AG04450 (cell line): ENCODE results near the gene PLEKHH3. TPM values are rescaled to one million over a fixed set of nuclear protein-coding genes. Genes with fewer than 3 reads are reported as not detected.

Source experiments
- CTCF ChIA-PET: fragments of 300-600, 350-600 bp; formaldehyde crosslinking; extraction: SDS; loops from one replicate; lab custom pipeline; 2022; ENCODE audit warnings: antibody characterized with exemption, inconsistent platforms; lab: Charles Lee
- POLR2A ChIA-PET: fragments of 350-600 bp; formaldehyde crosslinking; extraction: SDS; loops from one replicate; lab custom pipeline; 2021; ENCODE audit warnings: antibody characterized with exemption, inconsistent platforms; lab: Yijun Ruan, JAX
- DNase-seq: peaks from one replicate; pipeline ENCODE4 v3.0.0-alpha.2; 2011; ENCODE audit warnings: low read depth, low spot score
- H3K27ac ChIP-seq: one replicate; pipeline ENCODE4 v1.5.1; 2012; ENCODE audit warnings: low read depth, low read length, control low read depth
- H3K27me3 ChIP-seq: one replicate; pipeline ENCODE4 v1.6.0; 2012; ENCODE audit warnings: low read length; ENCODE audit not compliant: control insufficient read depth, insufficient read depth
- H3K4me3 ChIP-seq: 2 replicates; pipeline ENCODE4 v1.5.1; 2011; ENCODE audit warnings: mild to moderate bottlenecking, low read depth, low read length, control low read depth
- H3K9me3 ChIP-seq: 2 replicates; pipeline ENCODE4 v1.5.1; 2012; ENCODE audit warnings: low read length; ENCODE audit not compliant: control insufficient read depth, insufficient read depth
- polyA plus RNA-seq: library from polyadenylated mRNA; depleted of rRNA; stranded (reverse); fragments of >200 nt; gene quantifications from 2 replicates; pipeline ENCODE4 v1.2.3, GENCODE V29; 2011
- TF ChIP-seq, protein P1 (sequence below): IDR thresholded peaks from 2 replicates; pipeline ENCODE4 v1.5.1; 2011; ENCODE audit warnings: low read depth, low read length, control low read depth, inconsistent platforms

PLEKHH3 gene
- polyA plus RNA-seq, 1 experiment: 3.6 TPM

DNA sequence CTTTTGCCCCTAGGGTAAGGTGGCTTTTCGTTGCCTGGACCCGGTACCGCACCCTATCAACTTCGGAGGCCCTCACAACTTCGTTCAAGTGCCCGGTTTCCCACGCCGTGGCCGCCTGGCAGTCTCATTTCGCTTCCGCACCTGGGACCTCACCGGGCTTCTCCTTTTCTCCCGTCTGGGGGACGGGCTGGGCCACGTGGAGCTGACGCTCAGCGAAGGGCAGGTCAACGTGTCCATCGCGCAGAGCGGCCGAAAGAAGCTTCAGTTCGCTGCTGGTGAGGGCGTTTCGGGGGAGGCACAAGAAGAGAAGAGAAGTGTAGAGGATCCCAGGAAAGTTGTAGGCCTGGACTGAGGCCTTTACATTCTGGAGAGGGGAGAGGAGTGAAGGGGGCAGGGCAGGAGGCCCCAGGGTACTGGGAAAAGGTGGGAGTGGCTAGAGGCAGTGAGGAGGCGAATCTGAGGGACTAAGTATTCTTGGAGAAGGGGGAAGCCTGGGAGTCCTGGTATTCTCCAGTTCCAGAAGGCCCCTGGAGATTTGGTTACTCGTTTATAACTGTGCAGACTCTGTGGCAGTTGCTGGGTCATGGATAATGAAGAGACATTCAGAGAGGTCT is 11.0 kb upstream of the PLEKHH3 start:
- Histone ChIP-seq H3K9me3 (no peaks in the 10 kb centered on the region; the same call in 1 of the 2 replicates), H3K4me3 (no peak overlapping the region), H3K27me3 (no peaks in the 10 kb centered on the region), H3K27ac (no peak overlapping the region)
- TF ChIP-seq, protein P1, sequence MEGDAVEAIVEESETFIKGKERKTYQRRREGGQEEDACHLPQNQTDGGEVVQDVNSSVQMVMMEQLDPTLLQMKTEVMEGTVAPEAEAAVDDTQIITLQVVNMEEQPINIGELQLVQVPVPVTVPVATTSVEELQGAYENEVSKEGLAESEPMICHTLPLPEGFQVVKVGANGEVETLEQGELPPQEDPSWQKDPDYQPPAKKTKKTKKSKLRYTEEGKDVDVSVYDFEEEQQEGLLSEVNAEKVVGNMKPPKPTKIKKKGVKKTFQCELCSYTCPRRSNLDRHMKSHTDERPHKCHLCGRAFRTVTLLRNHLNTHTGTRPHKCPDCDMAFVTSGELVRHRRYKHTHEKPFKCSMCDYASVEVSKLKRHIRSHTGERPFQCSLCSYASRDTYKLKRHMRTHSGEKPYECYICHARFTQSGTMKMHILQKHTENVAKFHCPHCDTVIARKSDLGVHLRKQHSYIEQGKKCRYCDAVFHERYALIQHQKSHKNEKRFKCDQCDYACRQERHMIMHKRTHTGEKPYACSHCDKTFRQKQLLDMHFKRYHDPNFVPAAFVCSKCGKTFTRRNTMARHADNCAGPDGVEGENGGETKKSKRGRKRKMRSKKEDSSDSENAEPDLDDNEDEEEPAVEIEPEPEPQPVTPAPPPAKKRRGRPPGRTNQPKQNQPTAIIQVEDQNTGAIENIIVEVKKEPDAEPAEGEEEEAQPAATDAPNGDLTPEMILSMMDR: no peak
- CTCF ChIA-PET: no interaction called here
- POLR2A ChIA-PET: no interaction called here
- DNase-seq: no peak

DNA sequence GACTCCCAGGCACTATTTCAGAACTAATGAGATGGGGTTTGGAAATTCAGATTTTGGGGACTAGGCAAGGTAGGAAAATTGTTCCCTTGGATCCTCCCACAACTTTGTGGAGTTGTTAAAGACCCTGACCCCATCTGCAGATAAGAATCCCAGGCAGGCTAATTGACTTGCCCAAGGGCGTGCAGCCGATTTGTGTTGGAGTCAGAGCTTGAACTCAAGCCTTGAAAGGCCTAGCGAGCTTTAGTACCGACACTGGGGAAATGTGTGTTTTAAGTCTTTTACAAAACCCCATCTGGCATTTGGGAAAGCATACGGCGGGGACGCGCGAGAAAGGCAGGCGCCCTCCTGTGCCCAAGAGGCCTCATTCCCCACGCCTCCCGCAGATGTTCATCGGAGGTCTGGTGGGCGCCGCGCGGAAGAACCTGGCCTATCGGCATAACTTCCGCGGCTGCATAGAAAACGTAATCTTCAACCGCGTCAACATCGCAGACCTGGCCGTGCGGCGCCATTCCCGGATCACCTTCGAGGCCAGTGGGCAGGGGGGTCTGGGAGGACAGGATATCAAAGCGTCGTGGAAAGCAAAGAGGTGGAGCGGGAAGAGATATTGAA is 9.8 kb upstream of the PLEKHH3 start:
- Histone ChIP-seq H3K4me3 (no peak overlapping the region), H3K27me3 (no peaks in the 10 kb centered on the region), H3K9me3 (no peaks in the 10 kb centered on the region; the same call in 1 of the 2 replicates), H3K27ac (no peak overlapping the region)
- POLR2A ChIA-PET: no interaction called here
- TF ChIP-seq, protein P1: no peak
- DNase-seq: no peak
- CTCF ChIA-PET: no interaction called here

DNA sequence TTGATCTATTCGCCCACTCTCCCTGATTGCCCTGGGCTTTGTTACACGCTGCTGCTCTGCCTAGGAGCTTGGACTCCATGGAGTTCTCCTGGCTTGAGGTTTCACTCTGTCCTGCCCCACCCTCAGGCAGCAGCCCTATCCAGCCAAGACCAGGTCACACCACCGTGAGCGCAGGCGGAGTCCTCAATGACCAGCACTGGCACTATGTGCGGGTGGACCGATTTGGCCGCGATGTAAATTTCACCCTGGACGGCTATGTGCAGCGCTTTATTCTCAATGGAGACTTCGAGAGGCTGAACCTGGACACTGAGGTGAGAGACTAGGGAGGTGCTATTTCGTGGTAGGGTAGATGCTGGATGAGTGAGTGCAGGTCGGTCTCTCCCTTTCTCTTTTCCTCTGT is 9.0 kb upstream of the PLEKHH3 start:
- Histone ChIP-seq H3K9me3 (no peaks in the 10 kb centered on the region; the same call in 1 of the 2 replicates), H3K27ac (no peak overlapping the region), H3K4me3 (no peak overlapping the region), H3K27me3 (no peaks in the 10 kb centered on the region)
- POLR2A ChIA-PET: no interaction called here
- CTCF ChIA-PET: no interaction called here
- no peak for DNase-seq
- TF ChIP-seq, protein P1: no peak

DNA sequence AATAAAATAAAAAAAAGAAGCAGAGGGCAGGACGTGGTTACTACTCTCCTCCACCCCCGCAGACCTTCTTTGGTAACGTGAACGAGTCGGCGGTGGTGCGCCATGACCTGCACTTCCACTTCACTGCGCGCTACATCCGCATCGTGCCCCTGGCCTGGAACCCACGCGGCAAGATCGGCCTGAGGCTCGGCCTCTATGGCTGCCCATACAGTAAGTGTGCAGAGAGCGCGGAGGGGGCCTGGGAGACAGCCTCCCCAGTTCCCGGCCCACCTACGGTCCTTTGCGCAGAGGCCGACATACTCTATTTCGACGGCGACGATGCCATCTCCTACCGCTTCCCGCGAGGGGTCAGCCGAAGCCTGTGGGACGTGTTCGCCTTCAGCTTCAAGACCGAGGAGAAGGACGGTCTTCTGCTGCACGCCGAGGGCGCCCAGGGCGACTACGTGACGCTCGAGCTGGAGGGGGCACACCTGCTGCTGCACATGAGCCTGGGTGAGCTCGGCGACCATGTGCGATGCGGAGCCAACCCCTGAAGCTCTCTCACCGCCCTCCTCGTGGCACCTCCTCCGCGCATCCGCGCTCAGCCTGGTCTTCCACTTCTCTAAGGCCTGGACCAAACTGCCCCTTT is 8.2 kb upstream of the PLEKHH3 start:
- no peak overlapping the region for H3K4me3 ChIP-seq
- ChIA-PET POLR2A (interaction anchor here (0.6 kb wide), 1 partner anchor 1971 kb away, joined by 4 read pairs; no protein-coding TSS in a partner anchor), CTCF (interaction anchor here (1.1 to 2.4 kb wide), 2 partner anchors 104 to 107 kb away, joined by 3 to 17 read pairs; partner anchors contain the start of gene PSMC3IP)
- no peak for DNase-seq
- H3K9me3 ChIP-seq: no peaks in the 10 kb centered on the region; the same call in 1 of the 2 replicates
- TF ChIP-seq, protein P1: no peak
- no peaks in the 10 kb centered on the region for H3K27me3 ChIP-seq
- no peak overlapping the region for H3K27ac ChIP-seq
